ENCODE data around the gene ADIPOR2.
A peak's percentile ranks its signal among the peaks of the same experiment; 100 is the strongest.

ADIPOR2 gene

GRCh38 chr12:1822699-1823098, 131.8 kb downstream of the ADIPOR2 start:
- no peak for DNase-seq (ENCODE audit: low spot score in 2 of 2)
- no peaks in the 10 kb centered on the region; the same call in 1 of the 2 replicates for H3K27me3 ChIP-seq (ENCODE audit: low read depth)

GRCh38 chr12:1823237-1823636, 132.4 kb downstream of the ADIPOR2 start:
- Histone ChIP-seq H3K4me3 (no peak overlapping the region), H3K36me3 (replicated peaks) (no peaks in the 10 kb centered on the region), H3K27me3 (ENCODE audit: low read depth) (no peaks in the 10 kb centered on the region; the same call in 1 of the 2 replicates), H3K9me3 (no peaks in the 10 kb centered on the region), H3K4me1 (no peaks in the 10 kb centered on the region)
- no peak for DNase-seq (ENCODE audit: low spot score in 2 of 2)
- in situ Hi-C loops (cut with MboI; ENCODE audit: low sequenced_read_pairs) = no loop called here

More at GRCh38 chr12:1822699-1823098, 131.8 kb downstream of the ADIPOR2 start:
- Histone ChIP-seq H3K9me3 (no peaks in the 10 kb centered on the region), H3K36me3 (replicated peaks) (no peaks in the 10 kb centered on the region), H3K4me3 (no peak overlapping the region), H3K4me1 (no peaks in the 10 kb centered on the region)
- in situ Hi-C loops (cut with MboI; ENCODE audit: low sequenced_read_pairs) = no loop called here

GRCh38 chr12:1825382-1826102, 134.7 kb downstream of the ADIPOR2 start:
- Histone ChIP-seq H3K27me3 (ENCODE audit: low read depth) (no peaks in the 10 kb centered on the region), H3K4me3 (no peak overlapping the region)

GRCh38 chr12:1826401-1826800, 135.5 kb downstream of the ADIPOR2 start:
- no peaks in the 10 kb centered on the region for H3K9me3 ChIP-seq
- no peaks in the 10 kb centered on the region for H3K36me3 ChIP-seq (replicated peaks)
- no peaks in the 10 kb centered on the region for H3K27me3 ChIP-seq (ENCODE audit: low read depth)
- DNase-seq (ENCODE audit: low spot score in 2 of 2) = no peak
- H3K4me3 ChIP-seq = no peak overlapping the region
- in situ Hi-C loops (cut with MboI; ENCODE audit: low sequenced_read_pairs) = no loop called here
- no peaks in the 10 kb centered on the region for H3K4me1 ChIP-seq

More at GRCh38 chr12:1825382-1826102, 134.7 kb downstream of the ADIPOR2 start:
- DNase-seq (ENCODE audit: low spot score in 2 of 2) = no peak
- in situ Hi-C loops (cut with MboI; ENCODE audit: low sequenced_read_pairs) = no loop called here
- Histone ChIP-seq H3K4me1 (no peaks in the 10 kb centered on the region), H3K36me3 (replicated peaks) (no peaks in the 10 kb centered on the region), H3K9me3 (no peaks in the 10 kb centered on the region)

GRCh38 chr12:1826867-1827705, 136.2 kb downstream of the ADIPOR2 start:
- no peaks in the 10 kb centered on the region for H3K27me3 ChIP-seq (ENCODE audit: low read depth)

GRCh38 chr12:1827826-1828805, 137.2 kb downstream of the ADIPOR2 start:
- in situ Hi-C loops (cut with MboI; ENCODE audit: low sequenced_read_pairs) = no loop called here
- no peak for DNase-seq (ENCODE audit: low spot score in 2 of 2)
- Histone ChIP-seq H3K4me3 (no peak overlapping the region), H3K27me3 (ENCODE audit: low read depth) (no peaks in the 10 kb centered on the region), H3K9me3 (no peaks in the 10 kb centered on the region), H3K4me1 (no peaks in the 10 kb centered on the region), H3K36me3 (replicated peaks) (no peaks in the 10 kb centered on the region)

More at GRCh38 chr12:1826867-1827705, 136.2 kb downstream of the ADIPOR2 start:
- Histone ChIP-seq H3K36me3 (replicated peaks) (no peaks in the 10 kb centered on the region), H3K9me3 (no peaks in the 10 kb centered on the region), H3K4me1 (no peaks in the 10 kb centered on the region), H3K4me3 (no peak overlapping the region)
- in situ Hi-C loops (cut with MboI; ENCODE audit: low sequenced_read_pairs) = no loop called here
- DNase-seq (ENCODE audit: low spot score in 2 of 2) = no peak

- H3K4me1 ChIP-seq = no peaks in the 10 kb centered on the region
- no peak for DNase-seq (ENCODE audit: low spot score in 2 of 2)
- H3K27me3 ChIP-seq (ENCODE audit: low read depth) = no peaks in the 10 kb centered on the region
Measured at GRCh38 chr12:1828856-1829255, 138.0 kb downstream of the ADIPOR2 start.

GRCh38 chr12:1829306-1829900, 138.5 kb downstream of the ADIPOR2 start:
- H3K36me3 ChIP-seq (replicated peaks) = no peaks in the 10 kb centered on the region
- no peaks in the 10 kb centered on the region for H3K27me3 ChIP-seq (ENCODE audit: low read depth)
- H3K4me3 ChIP-seq = no peak overlapping the region
- in situ Hi-C loops (cut with MboI; ENCODE audit: low sequenced_read_pairs) = no loop called here
- no peak for DNase-seq (ENCODE audit: low spot score in 2 of 2)
- no peaks in the 10 kb centered on the region for H3K4me1 ChIP-seq
- H3K9me3 ChIP-seq = no peaks in the 10 kb centered on the region

More at GRCh38 chr12:1828856-1829255, 138.0 kb downstream of the ADIPOR2 start:
- in situ Hi-C loops (cut with MboI; ENCODE audit: low sequenced_read_pairs) = no loop called here
- Histone ChIP-seq H3K4me3 (no peak overlapping the region), H3K9me3 (no peaks in the 10 kb centered on the region), H3K36me3 (replicated peaks) (no peaks in the 10 kb centered on the region)

GRCh38 chr12:1830401-1830845, 139.6 kb downstream of the ADIPOR2 start:
- in situ Hi-C loops (cut with MboI; ENCODE audit: low sequenced_read_pairs) = no loop called here
- no peaks in the 10 kb centered on the region for H3K27me3 ChIP-seq (ENCODE audit: low read depth)
- DNase-seq (ENCODE audit: low spot score in 2 of 2) = no peak
- no peaks in the 10 kb centered on the region for H3K36me3 ChIP-seq (replicated peaks)
- no peaks in the 10 kb centered on the region for H3K4me1 ChIP-seq
- H3K9me3 ChIP-seq = no peaks in the 10 kb centered on the region
- no peak overlapping the region for H3K4me3 ChIP-seq

GRCh38 chr12:1830981-1831963, 140.4 kb downstream of the ADIPOR2 start:
- no peaks in the 10 kb centered on the region for H3K27me3 ChIP-seq (ENCODE audit: low read depth)
- no peaks in the 10 kb centered on the region for H3K36me3 ChIP-seq (replicated peaks)
- no peaks in the 10 kb centered on the region for H3K9me3 ChIP-seq
- H3K4me3 ChIP-seq = no peak overlapping the region
- in situ Hi-C loops (cut with MboI; ENCODE audit: low sequenced_read_pairs) = no loop called here
- no peaks in the 10 kb centered on the region for H3K4me1 ChIP-seq
- DNase-seq (ENCODE audit: low spot score in 2 of 2) = peak in 1 of 2 experiments; percentile 43

GRCh38 chr12:1832801-1833595, 142.1 kb downstream of the ADIPOR2 start:
- no peaks in the 10 kb centered on the region for H3K4me1 ChIP-seq
- in situ Hi-C loops (cut with MboI; ENCODE audit: low sequenced_read_pairs) = no loop called here
- no peak for DNase-seq (ENCODE audit: low spot score in 2 of 2)
- H3K27me3 ChIP-seq (ENCODE audit: low read depth) = no peaks in the 10 kb centered on the region
- H3K36me3 ChIP-seq (replicated peaks) = no peaks in the 10 kb centered on the region
- no peak overlapping the region for H3K4me3 ChIP-seq
- H3K9me3 ChIP-seq = no peaks in the 10 kb centered on the region
